SW 1271 (cell line): ENCODE results near the gene EGR4.

Experiments used
- DNase-seq, 2 experiments: peaks; one replicate each; lab custom pipeline; 2025; lab: John Stamatoyannopoulos, UW

The EGR4 gene

GRCh38 chr2:73290049-73290839, 3.1 kb downstream of the EGR4 start:
- peak; percentile 38 to 59 for DNase-seq

- DNase-seq = peak in 1 of 2 experiments; percentile 16
Measured at GRCh38 chr2:73289304-73289703, 4.0 kb downstream of the EGR4 start.

- DNase-seq = no peak
Measured at GRCh38 chr2:73286134-73286655, 7.2 kb downstream of the EGR4 start.

GRCh38 chr2:73285159-73285739, 8.1 kb downstream of the EGR4 start:
- DNase-seq = no peak

DNA sequence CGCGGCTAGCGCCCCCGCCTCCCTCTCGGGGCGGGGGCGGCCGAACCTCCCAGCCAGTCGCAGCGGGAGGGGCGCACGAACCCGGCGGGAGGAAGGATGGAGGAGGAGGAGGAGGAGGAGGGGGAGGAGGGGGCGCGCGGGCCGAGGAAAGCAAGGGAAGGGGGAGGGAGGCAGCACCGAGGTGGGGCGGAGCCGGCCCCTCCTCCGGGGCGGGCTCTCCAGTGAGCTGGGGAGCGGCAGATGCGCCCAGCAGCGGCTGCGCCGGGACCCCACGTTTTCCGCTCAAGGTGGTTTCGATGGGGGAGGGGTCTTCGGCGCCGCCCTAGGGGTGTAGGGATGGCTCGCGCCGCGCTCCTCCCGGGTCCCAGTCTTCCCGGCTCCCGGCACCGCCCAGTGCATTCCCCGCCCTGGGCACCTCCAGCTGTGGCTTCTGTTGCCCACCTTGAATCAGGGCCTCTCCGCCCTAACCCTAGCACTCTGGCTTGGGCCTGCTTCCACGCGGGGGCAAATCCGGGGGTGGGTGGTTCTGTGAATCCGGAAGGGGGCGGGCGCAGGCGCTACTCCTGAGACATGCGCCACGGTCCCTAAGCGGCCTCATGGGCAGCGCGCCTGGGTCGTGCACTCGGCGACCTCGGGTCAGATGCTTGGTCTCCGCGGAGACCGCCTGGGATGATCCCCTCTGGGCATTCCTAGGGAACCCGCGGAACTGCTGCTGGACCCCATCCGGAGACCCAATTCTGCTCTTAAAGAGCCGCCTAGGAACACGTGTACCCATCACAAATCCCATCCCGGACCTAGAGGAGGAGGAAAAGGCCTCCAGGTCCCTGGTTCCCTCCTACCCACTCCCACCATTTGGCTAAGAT, 8.8 kb downstream of the EGR4 start, which contains the start of gene FBXO41:
Gene FBXO41, minus strand, starts transcription at position 183 of the 863 bp plus-strand sequence. CDS start 14,848 bp downstream, outside the sequence.
- peak in 1 of 2 experiments; percentile 20 for DNase-seq

DNA sequence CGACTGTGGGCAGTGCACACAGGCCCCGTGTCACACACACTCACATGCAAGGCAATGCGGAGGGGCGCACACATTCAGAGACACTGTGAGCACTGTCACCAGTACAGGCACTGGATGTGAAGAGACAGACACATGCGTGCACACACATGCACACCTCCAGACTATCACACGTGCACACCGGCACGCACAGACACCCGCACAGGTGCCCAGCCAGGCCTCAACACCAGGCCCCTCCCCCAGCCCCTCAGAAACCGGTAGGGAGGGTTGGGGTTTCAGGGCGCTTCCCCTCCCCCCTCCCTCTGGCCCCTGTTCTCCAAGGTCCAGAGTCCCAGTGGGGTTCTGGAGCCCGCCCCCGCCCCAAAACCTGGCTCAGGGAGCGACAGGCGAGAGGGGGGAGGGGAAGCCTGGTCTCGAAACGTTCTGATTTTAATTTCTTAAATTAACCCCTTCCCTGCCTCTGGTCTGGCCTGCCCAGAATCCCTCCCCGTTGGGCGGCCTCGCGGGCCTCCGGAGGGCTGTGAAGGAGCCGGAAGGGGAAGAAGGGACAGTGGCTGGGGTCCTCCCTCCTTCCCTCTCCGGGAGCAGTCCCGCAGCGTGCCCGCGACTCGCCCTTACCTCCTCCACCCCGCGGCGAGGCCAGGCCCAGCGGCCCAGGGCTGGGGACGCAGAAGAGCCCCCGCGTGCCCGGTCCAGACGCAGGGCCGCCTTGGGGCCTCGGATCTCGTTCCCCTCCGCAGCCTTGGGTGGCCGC, 9.6 kb downstream of the EGR4 start:
- no peak for DNase-seq

DNA sequence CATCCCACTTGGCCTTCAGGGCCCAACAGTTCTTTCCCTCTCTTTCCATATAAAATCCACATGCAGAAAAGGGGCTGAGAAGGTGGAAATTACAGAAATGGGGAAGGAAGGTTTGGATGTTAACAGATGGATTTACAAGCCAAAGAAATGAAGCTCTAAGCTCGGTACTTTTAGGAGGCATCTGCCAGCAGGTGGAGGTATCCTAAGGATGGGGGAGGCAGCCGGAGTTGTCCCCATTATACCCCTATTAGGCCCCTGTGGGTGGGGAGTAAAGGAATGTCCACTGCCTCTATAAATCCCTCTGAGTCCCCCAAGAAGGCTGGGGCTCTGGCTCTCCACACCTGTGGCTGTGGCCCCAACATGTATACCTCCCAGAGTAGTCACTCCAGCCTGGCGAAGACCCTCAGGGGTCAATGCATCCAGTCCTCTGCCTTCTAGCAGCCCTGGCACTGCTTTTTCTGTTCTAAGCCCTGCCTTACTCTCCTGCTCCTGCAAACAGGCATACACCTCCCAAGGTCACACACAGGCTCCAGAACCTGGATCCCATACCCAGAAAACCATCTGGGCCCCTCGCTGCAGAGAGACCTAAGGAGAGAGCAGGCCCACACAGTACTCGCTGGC, 10.3 kb downstream of the EGR4 start:
- no peak for DNase-seq

- DNase-seq = no peak
Measured at GRCh38 chr2:73281244-73281643, 12.1 kb downstream of the EGR4 start.

DNA sequence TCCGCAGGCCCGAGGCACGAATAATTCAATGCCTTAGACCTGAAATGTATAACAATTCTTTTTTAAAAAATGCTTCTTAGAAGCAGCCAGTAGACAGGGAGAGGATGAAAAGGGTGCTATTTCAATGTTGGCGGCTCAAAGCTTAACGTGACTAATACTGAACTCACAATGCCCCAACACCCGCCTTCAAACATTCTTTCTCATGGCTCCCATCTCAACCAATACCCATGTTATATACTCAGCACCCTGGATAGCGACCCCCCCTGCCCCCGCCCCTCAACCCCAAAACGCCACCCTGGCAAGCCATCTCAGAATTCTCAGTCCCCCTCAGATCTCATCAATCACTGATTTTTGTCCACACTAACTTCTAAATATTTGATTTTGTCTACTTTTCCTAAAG, 13.5 kb downstream of the EGR4 start:
- no peak for DNase-seq

- no peak for DNase-seq
Measured at GRCh38 chr2:73272270-73272669, 21.1 kb downstream of the EGR4 start.

- no peak for DNase-seq
Measured at GRCh38 chr2:73269686-73270465, 23.5 kb downstream of the EGR4 start.

- DNase-seq = no peak
Measured at GRCh38 chr2:73268830-73269685, 24.3 kb downstream of the EGR4 start.

DNA sequence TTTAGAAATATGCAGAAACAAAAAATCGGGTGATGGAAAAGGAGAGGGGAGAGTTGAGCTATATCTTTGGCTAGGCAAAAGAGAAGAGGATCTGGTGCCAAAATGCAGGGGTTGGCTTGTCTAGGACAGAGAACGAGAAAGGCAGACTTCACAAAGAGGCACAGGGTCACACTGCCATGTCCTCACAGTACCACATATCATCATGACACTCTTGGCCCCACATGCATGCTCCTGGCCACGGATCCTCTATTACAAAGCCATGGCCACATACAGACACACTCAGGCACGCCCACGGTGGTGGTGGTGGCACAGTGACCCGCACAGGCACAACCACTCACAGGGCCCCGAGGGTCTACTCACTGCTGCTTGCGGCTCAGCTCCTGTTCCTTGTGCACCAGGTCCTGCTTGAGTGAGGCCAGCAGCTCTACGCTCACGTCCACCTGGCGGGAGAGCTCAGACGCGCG, 24.9 kb downstream of the EGR4 start:
- DNase-seq = no peak

DNA sequence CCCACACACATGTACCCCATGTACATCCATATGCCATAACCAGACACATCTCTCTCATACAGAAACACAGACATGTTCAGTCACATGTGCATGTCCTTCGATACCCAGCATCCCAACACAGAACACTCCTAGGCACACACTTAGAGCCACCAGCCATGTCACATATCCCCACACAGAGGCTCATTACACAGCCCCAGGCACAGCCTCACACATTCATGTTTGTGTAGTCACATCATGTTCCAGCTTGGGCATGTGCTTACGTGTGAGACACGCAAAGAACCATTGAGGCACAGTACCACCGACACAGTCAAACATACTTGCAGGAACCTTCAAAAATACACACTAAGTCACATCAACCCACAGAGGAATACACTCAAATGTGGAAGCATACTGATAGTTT, 26.3 kb downstream of the EGR4 start:
- DNase-seq = no peak

- no peak for DNase-seq
Measured at GRCh38 chr2:73266061-73266901, 27.1 kb downstream of the EGR4 start.

DNA sequence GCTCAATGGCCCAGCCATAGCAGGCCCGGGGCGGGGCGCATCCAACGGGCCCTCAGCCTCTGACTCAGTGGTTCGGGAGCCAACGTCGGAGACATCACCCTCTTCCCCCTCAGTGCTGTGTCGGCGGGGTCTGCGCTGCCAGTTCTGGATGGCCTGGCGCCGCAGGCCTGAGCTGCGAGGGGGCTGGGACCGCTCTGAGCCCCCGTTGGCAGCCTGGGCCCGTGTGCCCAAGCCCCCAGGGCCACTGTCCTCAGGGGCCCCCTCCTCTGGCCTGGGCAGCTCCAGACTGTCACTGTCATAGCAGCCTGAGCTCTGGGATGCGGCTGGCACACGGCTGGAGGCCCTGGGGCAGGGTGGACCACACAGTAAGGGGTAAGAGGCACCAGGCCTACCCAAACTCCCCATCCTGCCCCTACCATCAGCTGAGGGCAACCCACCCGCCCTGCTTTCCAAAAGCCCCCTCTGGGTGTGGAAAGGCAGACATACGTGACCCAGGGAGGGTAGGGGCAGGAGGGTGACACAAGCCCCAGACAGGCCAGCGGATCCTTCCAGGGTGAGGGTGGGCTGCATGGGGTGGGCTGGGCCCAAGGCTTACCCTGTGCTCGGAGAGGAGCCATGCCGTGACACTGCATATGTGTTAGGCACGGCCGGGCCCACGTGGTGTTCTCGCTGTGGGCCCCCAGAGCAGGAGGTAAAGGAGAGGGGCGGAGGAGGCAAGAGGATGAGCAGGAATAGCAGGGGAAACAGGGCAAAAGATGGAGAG, 27.9 kb downstream of the EGR4 start:
- DNase-seq = no peak

GRCh38 chr2:73264783-73265182, 28.6 kb downstream of the EGR4 start:
- no peak for DNase-seq

GRCh38 chr2:73264332-73264606, 29.1 kb downstream of the EGR4 start:
- no peak for DNase-seq
